ENCODE data around the gene CNN2. TPM values are rescaled to one million over a fixed set of nuclear protein-coding genes. Genes with fewer than 3 reads are reported as not detected.
A peak's percentile ranks its signal among the peaks of the same experiment; 100 is the strongest.

CNN2 gene
- total and polyA plus RNA-seq, 2 donors (not counting 1 experiment from before 2014, with no cell fraction given), result 198 to 301 TPM

GRCh38 chr19:1087813-1088415 lies 61.5 kb downstream of the CNN2 start:
- DNase-seq (peak; percentile 86), ATAC-seq (ENCODE audit: low read depth) (peak; percentile 61)
- Histone ChIP-seq H3K9ac (ENCODE audit: low read length) (peak overlapping the region; percentile 14), H3K4me3 (ENCODE audit: control extremely low read depth in 1 of 5, extremely low read depth in 1 of 5, insufficient read depth in 1 of 5, low read depth in 2 of 5, low read length in 4 of 5) (peak overlapping the region in 2 of 5 experiments; percentile 1 to 8), H3K36me3 (replicated peaks in 1 of 2; ENCODE audit: control extremely low read depth in 1 of 2, control insufficient read depth in 1 of 2, extremely low read depth in 1 of 2, insufficient read depth in 2 of 2, low read length in 1 of 2) (peaks cover 0 to 78% of the 10 kb centered on the region in 2 experiments), H3K4me1 (ENCODE audit: control insufficient read depth in 2 of 2, insufficient read depth in 2 of 2, low read length in 2 of 2) (peaks cover 34 to 42% of the 10 kb centered on the region in 2 donors), H3K4me2 (replicated peaks; ENCODE audit: low read depth, low read length, poor library complexity, severe bottlenecking) (peak overlapping the region; percentile 69), H3K27me3 (replicated peaks in 1 of 4; ENCODE audit: control extremely low read depth in 1 of 4, control insufficient read depth in 3 of 4, insufficient read depth in 4 of 4, low read length in 3 of 4) (no peaks in the 10 kb centered on the region), H4K20me1 (ENCODE audit: control insufficient read depth, insufficient read depth, low read length, poor library complexity, severe bottlenecking) (peaks cover 89% of the 10 kb centered on the region), H2AFZ (ENCODE audit: insufficient read depth, low read depth, low read length, poor library complexity, severe bottlenecking) (no peak overlapping the region), H3K79me2 (ENCODE audit: control insufficient read depth, insufficient read depth, low read length) (peaks cover 22% of the 10 kb centered on the region), H3K9me3 (ENCODE audit: control extremely low read depth in 1 of 3, control insufficient read depth in 2 of 3, insufficient read depth in 1 of 3, low read length in 2 of 3) (no peaks in the 10 kb centered on the region), H3K27ac (ENCODE audit: low read length in 2 of 2) (peak overlapping the region; percentile 29 to 82)
- POLR2A ChIA-PET, result interaction anchor here (0.5 to 8.4 kb wide), 11 partner anchors 9 to 181 kb away, joined by 3 to 97 read pairs (median 6); partner anchors contain the start of genes ABCA7, ARHGAP45 and GPX4
- Mint-ChIP-seq H3K9me3 (ENCODE audit: insufficient read depth) (no peaks in the 10 kb centered on the region), H3K4me3 (peak overlapping the region; percentile 69), H3K4me1 (peaks cover 35% of the 10 kb centered on the region), H3K27ac (peak overlapping the region; percentile 91), H3K27me3 (no peaks in the 10 kb centered on the region)
- intact Hi-C loops (cut with micrococcal nuclease), result loop anchor here (1.0 to 2.0 kb wide), 2 partner anchors 11 to 19 kb away; no protein-coding TSS in a partner anchor
- TF ChIP-seq EZH2 (IDR thresholded peaks at IDR 0.05; ENCODE audit: borderline replicate concordance, insufficient read depth, low read depth, low read length, poor library complexity, severe bottlenecking) (no peak), CTCF (IDR thresholded peaks at IDR 0.05) (peak; percentile 15)
- CTCF ChIA-PET, result interaction anchor here (1.0 to 5.6 kb wide), 12 partner anchors 11 to 168 kb away, joined by 3 to 49 read pairs (median 4); partner anchors contain the start of genes ARHGAP45 and CNN2
- WGBS (ENCODE audit: insufficient coverage), result 3% methylated on average over 25 of the region's 27 CpGs

Measured in B cell (primary cell).